K562 (cell line): ENCODE data around the gene ZNF613. TPM values are rescaled to one million over a fixed set of nuclear protein-coding genes. Genes with fewer than 3 reads are reported as not detected.

ENCODE experiments used
- ADNP ChIP-seq: fragments of 200-800 bp; sonication (Bioruptor generic); IDR thresholded peaks from 2 replicates; pipeline ENCODE4 v1.6.1; 2016; ENCODE audit warnings: missing genetic modification characterization, missing compliant biosample characterization
- CHD4 ChIP-seq: fragments of 200-600 bp; sonication (generic); IDR thresholded peaks from 3 replicates; pipeline ENCODE4 v1.6.1; 2012; ENCODE audit warnings: low read depth, mild to moderate bottlenecking, mixed read lengths, low read length, inconsistent platforms; ENCODE audit not compliant: insufficient read depth, insufficient replicate concordance, poor library complexity, severe bottlenecking
- COPS2 ChIP-seq: fragments of 450-650 bp; conservative IDR thresholded peaks from 2 replicates; pipeline ENCODE4 v1.6.1; 2016; ENCODE audit warnings: mild to moderate bottlenecking, moderate library complexity
- GTF2E2 ChIP-seq: fragments of 200-800 bp; sonication (Bioruptor generic); IDR thresholded peaks from 2 replicates; pipeline ENCODE4 v1.6.1; 2016; ENCODE audit warnings: missing genetic modification characterization, missing compliant biosample characterization
- KLF13 ChIP-seq: fragments of 450-650 bp; IDR thresholded peaks from 2 replicates; pipeline ENCODE4 v1.6.1; 2016; ENCODE audit warnings: missing genetic modification characterization, low read depth, mild to moderate bottlenecking, missing compliant biosample characterization, moderate library complexity, borderline replicate concordance
- NFRKB ChIP-seq: fragments of 450-650 bp; IDR thresholded peaks from 2 replicates; pipeline ENCODE4 v1.6.1; 2016; ENCODE audit warnings: low read depth
- POLR2AphosphoS2 ChIP-seq: IDR thresholded peaks from 2 replicates; pipeline ENCODE4 v1.6.1; 2012; ENCODE audit warnings: low read length, improper control_type of control experiment
- POLR2AphosphoS5 ChIP-seq: IDR thresholded peaks from 2 replicates; pipeline ENCODE4 v1.6.1; 2011; ENCODE audit warnings: mild to moderate bottlenecking, low read depth, low read length, moderate library complexity; ENCODE audit not compliant: control insufficient read depth, insufficient read depth
- RAD21 ChIP-seq, 2 experiments: fragments of 250-450 bp in 1 of 2; fragments of 450-650 bp in 1 of 2; sonication (Bioruptor Pico) in 1 of 2; formaldehyde crosslinking in 1 of 2; IDR thresholded peaks in 1 of 2; conservative IDR thresholded peaks in 1 of 2; 2 replicates each; pipeline versions ENCODE4 v1.4.0 to v1.8.0; 2020 to 2022; ENCODE audit warnings: mild to moderate bottlenecking in 2 of 2, moderate library complexity in 1 of 2
- RFX5 ChIP-seq: IDR thresholded peaks from 2 replicates; pipeline ENCODE4 v1.6.1; 2011; ENCODE audit warnings: low read depth, mild to moderate bottlenecking, improper control_type of control experiment, low read length
- SIX5 ChIP-seq, 2 experiments: IDR thresholded peaks; 2 replicates each; pipeline ENCODE4 v1.6.1; 2011; ENCODE audit warnings: low read length in 2 of 2, borderline replicate concordance in 1 of 2, low read depth in 1 of 2, mild to moderate bottlenecking in 1 of 2, moderate library complexity in 1 of 2; ENCODE audit not compliant: insufficient read depth in 1 of 2
- ZKSCAN3 ChIP-seq: fragments of 250-450 bp; sonication (Bioruptor Pico); IDR thresholded peaks from 2 replicates; pipeline ENCODE4 v1.4.0; 2020
- polyA plus RNA-seq, 8 experiments: library from polyadenylated mRNA; depleted of rRNA in 4 of 8; stranded (reverse) in 5 of 8; unstranded in 3 of 8; fragments of >200 nt; fragmentation: Nextera tagmentation in 2 of 8; fragmentation: Illumina TruSeq in 1 of 8; extraction: Ambion mirVana in 2 of 8; extraction: Trizol in 1 of 8; gene quantifications; 2 replicates each; pipeline versions ENCODE4 v1.2.1 to v1.2.3, GENCODE V29; 2011 to 2014; ENCODE audit warnings: inconsistent platforms in 1 of 8, missing spikeins in 1 of 8
- total RNA-seq, 7 experiments: library from RNA; depleted of rRNA in 6 of 7; stranded (reverse); fragments of >200 nt in 6 of 7; fragmentation: Illumina TruSeq in 2 of 7; extraction: Trizol in 2 of 7; gene quantifications; 2 replicates each; pipeline versions ENCODE4 v1.2.1 to v1.2.3, GENCODE V29; 2011 to 2021; ENCODE audit warnings: low replicate concordance in 1 of 7
- TF ChIP-seq, protein P1 (sequence below): conservative IDR thresholded peaks from 2 replicates; pipeline ENCODE4 v1.6.1; 2011; ENCODE audit warnings: low read depth, mild to moderate bottlenecking, low read length; ENCODE audit not compliant: control insufficient read depth
- TF ChIP-seq, protein P2 (sequence below): fragments of 450-650 bp; IDR thresholded peaks from 2 replicates; pipeline ENCODE4 v1.6.1; 2018; ENCODE audit not compliant: partially characterized antibody
- TF ChIP-seq, protein P3 (sequence below): sonication (generic); formaldehyde crosslinking; IDR thresholded peaks from 2 replicates; pipeline ENCODE4 v1.4.0; 2020; ENCODE audit warnings: mild to moderate bottlenecking, missing genetic modification reagents
- TF ChIP-seq, protein P4 (sequence below), 2 experiments: fragments of 450-650 bp; conservative IDR thresholded peaks; 2 replicates each; pipeline ENCODE4 v1.6.1; 2017; ENCODE audit warnings: mild to moderate bottlenecking in 2 of 2, moderate library complexity in 2 of 2

The ZNF613 gene
- total and polyA plus RNA-seq, 9 of the 15 experiments (the other 6 are each of a cell fraction or from before 2014, with no cell fraction given), result 2.1 to 4.5 (median 2.7) TPM

DNA sequence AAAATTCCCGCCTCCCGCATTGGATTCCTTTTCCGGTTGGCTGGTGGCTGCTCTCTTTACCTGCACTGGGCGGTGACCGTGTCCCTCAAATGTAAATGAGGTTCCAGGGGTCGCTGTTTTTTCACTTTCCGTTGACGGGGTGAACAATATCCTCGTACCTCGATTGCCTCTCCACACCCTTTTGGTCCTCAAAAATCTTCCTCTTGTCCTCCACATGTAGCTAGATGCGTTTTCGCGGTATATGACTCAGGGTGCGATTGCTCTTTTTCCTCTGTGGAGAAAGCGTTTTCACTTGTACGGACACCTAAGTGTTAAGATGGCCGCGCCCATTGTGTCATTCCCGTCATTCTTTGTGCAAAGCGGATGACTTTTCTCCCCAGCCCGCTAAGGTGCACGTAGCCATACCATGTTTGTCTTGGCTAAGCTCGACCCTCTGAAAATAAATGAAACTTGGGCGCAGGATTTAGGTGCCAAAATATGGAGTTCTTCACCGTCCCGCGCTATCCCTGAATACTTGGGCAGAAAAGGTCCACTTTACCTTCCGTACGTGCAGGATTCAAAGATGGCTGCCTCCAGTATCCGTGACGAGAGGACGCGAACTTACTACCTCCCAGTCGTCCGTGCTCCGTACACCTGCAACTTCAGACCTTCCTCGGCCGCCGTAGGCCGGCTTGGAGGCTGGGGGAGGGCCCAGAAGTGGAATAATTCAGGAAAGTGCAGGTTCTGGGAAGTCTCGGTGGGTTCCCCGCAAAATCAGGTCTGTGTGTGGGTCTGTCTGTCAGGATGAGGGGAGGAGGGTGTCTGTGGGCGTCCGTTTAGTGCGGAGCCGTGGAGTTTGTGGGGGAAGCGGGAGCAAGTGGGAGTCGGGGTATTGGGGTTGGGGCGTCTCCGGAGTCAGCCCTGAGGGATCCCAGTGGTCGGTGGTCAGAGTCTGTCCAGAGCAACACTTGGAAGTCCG, at the start of gene ZNF613 (continued):
- TF ChIP-seq, protein P1, sequence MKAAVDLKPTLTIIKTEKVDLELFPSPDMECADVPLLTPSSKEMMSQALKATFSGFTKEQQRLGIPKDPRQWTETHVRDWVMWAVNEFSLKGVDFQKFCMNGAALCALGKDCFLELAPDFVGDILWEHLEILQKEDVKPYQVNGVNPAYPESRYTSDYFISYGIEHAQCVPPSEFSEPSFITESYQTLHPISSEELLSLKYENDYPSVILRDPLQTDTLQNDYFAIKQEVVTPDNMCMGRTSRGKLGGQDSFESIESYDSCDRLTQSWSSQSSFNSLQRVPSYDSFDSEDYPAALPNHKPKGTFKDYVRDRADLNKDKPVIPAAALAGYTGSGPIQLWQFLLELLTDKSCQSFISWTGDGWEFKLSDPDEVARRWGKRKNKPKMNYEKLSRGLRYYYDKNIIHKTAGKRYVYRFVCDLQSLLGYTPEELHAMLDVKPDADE, result 0 out of 2 replicates have a peak, but pooled peaks have one; percentile 34
- TF ChIP-seq ZKSCAN3 (CRISPR knock-in tag) (no peak), NFRKB (peak; percentile 77; the same call in 1 of the 2 replicates), CHD4 (no peak), RFX5 (no peak), GTF2E2 (tag) (no peak), POLR2AphosphoS5 (no peak), COPS2 (no peak), SIX5 (IDR thresholded peaks at IDR 0.05; ENCODE audit: borderline replicate concordance in 1 of 2, insufficient read depth in 1 of 2, low read depth in 1 of 2, low read length in 2 of 2) (peak; percentile 41 to 50; a peak in 1 of 4 replicates), KLF13 (tag) (no peak; the same call in 1 of the 2 replicates), RAD21 (CRISPR knock-in tag; conservative IDR thresholded peaks at IDR 0.05 in 1 of 2, IDR thresholded peaks at IDR 0.05 in 1 of 2) (peak in 1 of 2 experiments; percentile 17; a peak in 1 of 4 replicates), POLR2AphosphoS2 (no peak), ADNP (tag) (no peak)
- TF ChIP-seq, protein P2, sequence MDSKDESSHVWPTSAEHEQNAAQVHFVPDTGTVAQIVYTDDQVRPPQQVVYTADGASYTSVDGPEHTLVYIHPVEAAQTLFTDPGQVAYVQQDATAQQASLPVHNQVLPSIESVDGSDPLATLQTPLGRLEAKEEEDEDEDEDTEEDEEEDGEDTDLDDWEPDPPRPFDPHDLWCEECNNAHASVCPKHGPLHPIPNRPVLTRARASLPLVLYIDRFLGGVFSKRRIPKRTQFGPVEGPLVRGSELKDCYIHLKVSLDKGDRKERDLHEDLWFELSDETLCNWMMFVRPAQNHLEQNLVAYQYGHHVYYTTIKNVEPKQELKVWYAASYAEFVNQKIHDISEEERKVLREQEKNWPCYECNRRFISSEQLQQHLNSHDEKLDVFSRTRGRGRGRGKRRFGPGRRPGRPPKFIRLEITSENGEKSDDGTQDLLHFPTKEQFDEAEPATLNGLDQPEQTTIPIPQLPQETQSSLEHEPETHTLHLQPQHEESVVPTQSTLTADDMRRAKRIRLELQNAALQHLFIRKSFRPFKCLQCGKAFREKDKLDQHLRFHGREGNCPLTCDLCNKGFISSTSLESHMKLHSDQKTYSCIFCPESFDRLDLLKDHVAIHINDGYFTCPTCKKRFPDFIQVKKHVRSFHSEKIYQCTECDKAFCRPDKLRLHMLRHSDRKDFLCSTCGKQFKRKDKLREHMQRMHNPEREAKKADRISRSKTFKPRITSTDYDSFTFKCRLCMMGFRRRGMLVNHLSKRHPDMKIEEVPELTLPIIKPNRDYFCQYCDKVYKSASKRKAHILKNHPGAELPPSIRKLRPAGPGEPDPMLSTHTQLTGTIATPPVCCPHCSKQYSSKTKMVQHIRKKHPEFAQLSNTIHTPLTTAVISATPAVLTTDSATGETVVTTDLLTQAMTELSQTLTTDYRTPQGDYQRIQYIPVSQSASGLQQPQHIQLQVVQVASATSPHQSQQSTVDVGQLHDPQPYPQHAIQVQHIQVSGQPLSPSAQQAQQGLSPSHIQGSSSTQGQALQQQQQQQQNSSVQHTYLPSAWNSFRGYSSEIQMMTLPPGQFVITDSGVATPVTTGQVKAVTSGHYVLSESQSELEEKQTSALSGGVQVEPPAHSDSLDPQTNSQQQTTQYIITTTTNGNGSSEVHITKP, result peak; percentile 46
- TF ChIP-seq, protein P3, sequence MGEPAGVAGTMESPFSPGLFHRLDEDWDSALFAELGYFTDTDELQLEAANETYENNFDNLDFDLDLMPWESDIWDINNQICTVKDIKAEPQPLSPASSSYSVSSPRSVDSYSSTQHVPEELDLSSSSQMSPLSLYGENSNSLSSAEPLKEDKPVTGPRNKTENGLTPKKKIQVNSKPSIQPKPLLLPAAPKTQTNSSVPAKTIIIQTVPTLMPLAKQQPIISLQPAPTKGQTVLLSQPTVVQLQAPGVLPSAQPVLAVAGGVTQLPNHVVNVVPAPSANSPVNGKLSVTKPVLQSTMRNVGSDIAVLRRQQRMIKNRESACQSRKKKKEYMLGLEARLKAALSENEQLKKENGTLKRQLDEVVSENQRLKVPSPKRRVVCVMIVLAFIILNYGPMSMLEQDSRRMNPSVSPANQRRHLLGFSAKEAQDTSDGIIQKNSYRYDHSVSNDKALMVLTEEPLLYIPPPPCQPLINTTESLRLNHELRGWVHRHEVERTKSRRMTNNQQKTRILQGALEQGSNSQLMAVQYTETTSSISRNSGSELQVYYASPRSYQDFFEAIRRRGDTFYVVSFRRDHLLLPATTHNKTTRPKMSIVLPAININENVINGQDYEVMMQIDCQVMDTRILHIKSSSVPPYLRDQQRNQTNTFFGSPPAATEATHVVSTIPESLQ, result 0 out of 2 replicates have a peak, but pooled peaks have one; percentile 40
- TF ChIP-seq, protein P4, sequence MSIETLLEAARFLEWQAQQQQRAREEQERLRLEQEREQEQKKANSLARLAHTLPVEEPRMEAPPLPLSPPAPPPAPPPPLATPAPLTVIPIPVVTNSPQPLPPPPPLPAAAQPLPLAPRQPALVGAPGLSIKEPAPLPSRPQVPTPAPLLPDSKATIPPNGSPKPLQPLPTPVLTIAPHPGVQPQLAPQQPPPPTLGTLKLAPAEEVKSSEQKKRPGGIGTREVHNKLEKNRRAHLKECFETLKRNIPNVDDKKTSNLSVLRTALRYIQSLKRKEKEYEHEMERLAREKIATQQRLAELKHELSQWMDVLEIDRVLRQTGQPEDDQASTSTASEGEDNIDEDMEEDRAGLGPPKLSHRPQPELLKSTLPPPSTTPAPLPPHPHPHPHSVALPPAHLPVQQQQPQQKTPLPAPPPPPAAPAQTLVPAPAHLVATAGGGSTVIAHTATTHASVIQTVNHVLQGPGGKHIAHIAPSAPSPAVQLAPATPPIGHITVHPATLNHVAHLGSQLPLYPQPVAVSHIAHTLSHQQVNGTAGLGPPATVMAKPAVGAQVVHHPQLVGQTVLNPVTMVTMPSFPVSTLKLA (conservative IDR thresholded peaks at IDR 0.05), result peak in 1 of 2 experiments; percentile 38; a peak in 2 of 4 replicates
